ENCODE measurements around the gene DOLK.

DOLK gene

GRCh38 chr9:128905964-128906363 is 41.4 kb downstream of the DOLK start:
- TF ChIP-seq GATA2 (IDR thresholded peaks at IDR 0.05; ENCODE audit: low read depth, low read length) (no peak), GATA3 (IDR thresholded peaks at IDR 0.05; ENCODE audit: low read depth, low read length) (no peak)

DNA sequence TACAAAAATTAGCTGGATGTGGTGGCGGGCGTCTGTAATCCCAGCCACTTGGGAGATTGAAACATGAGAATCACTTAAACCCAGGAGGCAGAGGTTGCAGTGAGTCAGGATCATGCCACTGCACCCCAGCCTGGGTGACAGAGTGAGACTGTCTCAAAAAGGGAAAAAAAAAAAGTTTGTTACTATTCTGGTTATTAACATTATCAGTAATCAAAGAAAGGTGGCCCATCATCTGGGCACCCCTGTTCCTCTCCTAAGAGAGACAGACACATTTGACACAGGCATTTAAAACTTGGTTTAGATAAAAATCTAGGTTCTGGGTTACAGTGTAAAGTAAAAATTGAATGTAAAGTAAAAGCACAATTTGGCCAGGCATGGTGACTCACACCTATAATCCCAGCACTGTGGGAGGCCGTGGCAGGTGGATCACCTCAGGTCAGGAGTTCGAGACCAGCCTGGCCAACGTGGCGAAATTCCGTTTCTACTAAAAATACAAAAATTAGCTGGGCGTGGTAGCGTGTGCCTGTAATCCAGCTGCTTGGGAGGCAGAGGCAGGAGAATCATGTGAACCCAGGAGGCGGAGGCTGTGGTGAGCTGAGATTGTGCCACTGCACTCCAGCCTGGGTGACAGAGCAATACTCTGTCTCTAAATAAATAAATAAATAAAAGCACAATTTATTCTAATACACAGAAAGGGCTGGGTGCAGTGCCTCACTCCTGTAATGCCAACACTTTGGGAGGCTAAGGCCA is 43.4 kb downstream of the DOLK start:
- TF ChIP-seq GATA2 (IDR thresholded peaks at IDR 0.05; ENCODE audit: low read depth, low read length), result no peak
- no peak for TF ChIP-seq GATA3 (IDR thresholded peaks at IDR 0.05; ENCODE audit: low read depth, low read length)

DNA sequence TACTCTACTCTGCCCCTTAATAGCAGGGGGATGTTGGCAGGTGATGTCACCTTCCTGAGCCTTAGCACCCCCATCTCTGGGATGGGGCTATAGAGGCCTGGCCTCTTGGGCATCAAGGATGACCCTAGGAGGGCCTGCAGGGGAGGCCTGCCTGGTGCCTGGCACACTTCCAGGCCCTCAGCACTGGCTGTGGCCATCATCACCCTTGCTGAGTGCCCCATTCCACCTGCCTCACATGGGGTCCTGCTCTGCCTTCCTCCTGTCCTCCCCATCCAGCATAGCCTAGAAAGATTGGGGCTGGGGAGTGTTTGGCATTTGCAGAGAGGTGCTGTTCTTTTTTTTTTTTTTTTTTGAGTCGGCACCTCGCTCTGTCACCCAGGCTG is 44.3 kb downstream of the DOLK start:
- no peak for TF ChIP-seq GATA2 (IDR thresholded peaks at IDR 0.05; ENCODE audit: low read depth, low read length)
- TF ChIP-seq GATA3 (IDR thresholded peaks at IDR 0.05; ENCODE audit: low read depth, low read length), result no peak

- no peak for TF ChIP-seq GATA3 (IDR thresholded peaks at IDR 0.05; ENCODE audit: low read depth, low read length)
- TF ChIP-seq GATA2 (IDR thresholded peaks at IDR 0.05; ENCODE audit: low read depth, low read length), result no peak
Observed at GRCh38 chr9:128902351-128903078, 44.9 kb downstream of the DOLK start.

- TF ChIP-seq GATA2 (IDR thresholded peaks at IDR 0.05; ENCODE audit: low read depth, low read length) (no peak), GATA3 (IDR thresholded peaks at IDR 0.05; ENCODE audit: low read depth, low read length) (no peak)
Observed at GRCh38 chr9:128901822-128902221, 45.6 kb downstream of the DOLK start.

DNA sequence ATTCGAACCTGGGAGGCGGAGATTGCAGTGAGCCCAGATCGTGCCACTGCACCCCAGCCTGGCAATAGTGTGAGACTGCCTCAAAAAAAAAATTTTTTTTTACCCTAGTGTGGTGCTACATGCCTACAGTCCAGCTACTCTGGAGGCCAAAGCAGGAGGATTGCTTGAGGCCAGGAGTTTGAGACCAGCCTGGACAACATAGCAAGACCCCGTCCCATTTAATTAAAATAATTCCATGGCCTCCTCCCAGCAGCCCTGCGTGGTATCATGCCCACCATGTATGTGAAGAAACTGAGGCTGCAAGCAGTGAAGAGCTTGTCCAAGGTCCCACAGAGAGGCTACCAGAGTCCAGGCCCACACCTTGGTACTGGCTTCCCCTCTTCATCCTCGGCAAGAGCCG is 46.0 kb downstream of the DOLK start:
- TF ChIP-seq GATA3 (IDR thresholded peaks at IDR 0.05; ENCODE audit: low read depth, low read length), result no peak
- TF ChIP-seq GATA2 (IDR thresholded peaks at IDR 0.05; ENCODE audit: low read depth, low read length), result no peak

GRCh38 chr9:128899566-128900322 is 47.7 kb downstream of the DOLK start:
- no peak for TF ChIP-seq GATA3 (IDR thresholded peaks at IDR 0.05; ENCODE audit: low read depth, low read length)
- no peak for TF ChIP-seq GATA2 (IDR thresholded peaks at IDR 0.05; ENCODE audit: low read depth, low read length)

GRCh38 chr9:128898845-128899565 is 48.4 kb downstream of the DOLK start:
- TF ChIP-seq GATA2 (IDR thresholded peaks at IDR 0.05; ENCODE audit: low read depth, low read length), result no peak
- no peak for TF ChIP-seq GATA3 (IDR thresholded peaks at IDR 0.05; ENCODE audit: low read depth, low read length)

DNA sequence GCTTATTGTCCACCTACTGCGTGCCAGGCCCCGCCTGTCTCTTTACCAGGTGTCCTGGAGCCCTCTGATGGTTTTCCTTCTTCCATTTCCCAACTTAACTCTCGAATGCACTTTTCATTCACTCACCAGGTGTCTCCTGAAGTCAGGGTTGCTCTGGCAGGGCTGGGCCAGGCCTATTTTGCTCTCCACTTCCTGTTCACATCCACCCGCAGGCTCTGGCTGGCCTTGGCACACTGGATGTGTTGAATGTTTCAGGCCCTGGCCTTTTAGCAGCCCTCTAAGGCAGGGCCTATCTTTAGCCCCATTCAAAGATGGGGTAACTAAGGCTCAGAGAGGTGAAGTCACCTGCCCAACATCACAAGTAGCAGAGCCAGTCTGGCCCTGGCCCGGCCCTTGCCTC is 49.0 kb downstream of the DOLK start:
- TF ChIP-seq GATA2 (IDR thresholded peaks at IDR 0.05; ENCODE audit: low read depth, low read length), result no peak
- TF ChIP-seq GATA3 (IDR thresholded peaks at IDR 0.05; ENCODE audit: low read depth, low read length), result no peak

- no peak for TF ChIP-seq GATA2 (IDR thresholded peaks at IDR 0.05; ENCODE audit: low read depth, low read length)
- TF ChIP-seq GATA3 (IDR thresholded peaks at IDR 0.05; ENCODE audit: low read depth, low read length), result no peak
Observed at GRCh38 chr9:128895556-128895955, 51.8 kb downstream of the DOLK start.
